Jurkat, Clone E6-1 (cell line): ENCODE data around the gene CLIC5.
"Not testable (repeated sequence)": the region's sequence is repeated elsewhere in the genome, so short reads cannot be mapped to it uniquely, and the experiment has no call there.

ENCODE experiments used
- DNase-seq: peaks from one replicate; pipeline ENCODE4 v3.0.0-alpha.2; 2011; ENCODE audit warnings: low read depth, low spot score
- H3K4me3 ChIP-seq: 2 replicates; pipeline ENCODE4 v1.5.1; 2011; ENCODE audit warnings: mild to moderate bottlenecking, low read length, control low read depth, moderate library complexity

CLIC5 gene

DNA sequence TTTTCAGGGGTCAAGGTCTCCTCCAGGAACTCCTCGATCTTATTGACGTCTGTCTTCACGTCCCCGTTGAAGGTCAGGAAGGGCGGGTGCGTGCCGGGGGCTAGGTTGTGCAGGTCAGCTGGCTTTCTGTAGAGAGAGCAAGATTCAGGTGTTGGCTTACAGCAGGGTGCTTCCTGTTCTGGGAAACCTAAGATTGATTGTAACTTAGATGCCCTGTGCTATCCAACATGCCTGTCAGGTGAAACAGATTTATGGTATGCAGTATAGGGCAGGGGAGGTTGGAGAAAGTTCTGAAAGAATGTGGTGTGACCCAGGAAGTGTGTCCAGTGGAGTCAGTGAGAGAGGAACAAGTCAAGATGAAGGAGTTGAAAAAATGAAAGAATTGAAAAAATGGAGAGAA, 66.4 kb downstream of the CLIC5 start:
- no peak for DNase-seq
- no peak overlapping the region for H3K4me3 ChIP-seq

DNA sequence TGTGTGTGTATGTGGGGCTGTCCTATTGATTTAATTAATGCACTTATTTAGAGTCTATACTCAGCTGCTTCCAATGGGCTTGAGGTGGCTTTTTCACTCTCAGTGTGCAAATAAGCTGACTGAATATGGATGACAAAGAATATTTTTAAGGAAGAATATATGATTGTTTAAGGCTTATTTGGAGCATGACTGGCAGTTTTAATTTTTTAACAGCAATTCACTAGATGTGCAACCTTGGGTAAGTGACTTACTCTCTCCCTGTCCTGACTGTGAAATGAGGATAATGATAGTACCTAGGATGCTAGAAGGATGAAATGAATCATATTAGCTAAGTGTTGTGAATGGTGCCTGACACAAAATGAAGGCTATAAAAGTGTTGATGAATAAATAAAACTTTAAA, 67.9 kb downstream of the CLIC5 start:
- H3K4me3 ChIP-seq = no peak overlapping the region
- no peak for DNase-seq

DNA sequence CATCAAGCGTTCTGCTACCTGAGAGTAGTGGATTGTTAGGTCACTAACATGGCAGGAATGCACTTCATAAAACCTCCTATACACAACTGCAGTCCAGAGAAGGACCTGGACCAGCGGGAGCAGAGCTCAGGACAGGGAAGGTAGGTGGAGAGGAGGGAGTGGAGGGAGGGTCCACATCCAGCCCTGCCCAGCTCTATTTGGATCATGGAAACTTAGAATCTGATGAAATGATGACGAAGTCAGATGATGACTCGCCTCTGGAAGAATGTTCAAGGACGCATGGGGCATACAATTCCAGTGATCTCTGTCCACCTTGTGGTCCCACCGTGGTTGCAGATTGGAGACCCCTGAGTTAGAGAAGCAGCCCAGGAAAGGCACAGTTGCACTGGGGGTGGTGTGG, 68.8 kb downstream of the CLIC5 start:
- DNase-seq = no peak
- no peak overlapping the region for H3K4me3 ChIP-seq

DNA sequence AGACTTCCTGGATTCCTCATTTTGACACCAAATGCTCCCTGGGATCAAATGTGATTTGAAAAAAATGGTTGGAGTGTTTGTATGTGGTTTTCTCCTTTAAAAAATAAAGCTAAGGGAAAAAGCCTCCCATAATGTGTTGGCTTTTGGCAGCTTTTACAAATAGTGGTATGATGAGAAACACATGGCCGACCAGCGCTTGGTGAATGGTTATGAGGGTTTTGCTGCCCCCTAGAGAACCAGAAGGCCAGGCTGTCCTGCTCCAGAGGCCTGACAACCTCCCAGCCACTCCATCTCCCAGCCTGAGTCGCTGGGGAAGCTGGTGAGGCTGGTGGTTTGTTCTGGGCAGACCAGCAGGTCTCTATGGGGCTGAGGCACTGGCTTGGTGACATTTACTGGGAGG, 69.3 kb downstream of the CLIC5 start:
- no peak for DNase-seq

DNA sequence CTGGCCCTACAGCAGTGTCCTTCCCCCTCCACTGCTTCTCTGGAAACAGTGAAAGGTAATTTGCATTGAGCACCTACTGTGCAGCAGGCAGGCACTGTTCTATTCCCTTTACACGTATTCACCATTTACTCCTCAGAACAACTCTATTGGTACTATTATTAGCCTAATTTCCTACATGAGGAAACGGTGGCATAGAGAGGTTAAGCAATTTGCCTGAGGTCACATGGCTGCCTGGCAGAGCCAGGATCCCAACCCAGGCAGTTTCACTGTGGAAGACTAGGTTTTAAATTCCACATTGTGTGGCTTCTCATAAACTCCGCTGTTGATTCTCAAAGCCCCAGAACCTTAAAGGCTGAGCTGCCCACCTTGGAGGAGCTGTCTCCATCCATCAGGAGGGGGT, 72.7 kb downstream of the CLIC5 start:
- H3K4me3 ChIP-seq = no peak overlapping the region
- no peak for DNase-seq

More for the DNA sequence above, 69.3 kb downstream of the CLIC5 start:
- H3K4me3 ChIP-seq = no peak overlapping the region

DNA sequence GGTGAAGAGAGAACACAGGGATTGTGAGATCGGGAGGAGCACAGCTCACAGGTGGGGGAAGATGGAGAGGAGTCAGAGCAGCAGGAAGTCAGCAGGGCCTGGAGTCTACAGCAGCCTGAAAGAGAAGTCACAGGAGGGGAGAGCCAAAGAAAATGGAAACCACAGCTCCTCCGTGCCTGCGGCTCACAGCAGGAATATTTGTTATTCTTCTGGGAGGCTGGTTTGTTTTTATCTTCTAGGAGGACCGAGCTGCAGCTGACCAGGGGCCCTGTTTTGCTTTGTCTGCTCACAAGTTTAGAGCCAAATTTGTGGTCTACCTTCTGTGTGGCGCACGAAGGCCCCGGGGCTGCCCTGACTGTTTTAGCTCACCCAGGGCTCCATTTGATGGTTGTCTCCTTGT, 81.8 kb downstream of the CLIC5 start:
- DNase-seq = no peak
- no peak overlapping the region for H3K4me3 ChIP-seq

DNA sequence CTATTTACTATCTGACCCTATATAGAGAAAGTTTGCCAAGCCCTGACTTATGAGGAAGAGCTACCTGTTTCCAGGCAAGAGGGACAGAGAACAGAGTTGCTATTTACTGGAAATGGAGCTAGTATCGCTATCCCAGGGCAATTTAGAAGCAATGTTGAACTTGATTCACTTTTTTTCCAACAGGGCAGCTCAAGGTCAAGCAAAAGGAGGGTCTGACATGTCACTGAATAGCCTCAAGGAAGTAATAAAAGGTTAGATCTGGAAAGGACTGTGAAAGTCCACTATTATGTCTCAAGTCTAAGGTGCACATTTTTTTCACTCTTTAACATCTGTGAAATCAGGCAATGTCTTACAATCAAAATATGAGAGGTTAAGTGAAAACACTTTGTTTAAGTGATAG, 84.4 kb downstream of the CLIC5 start:
- no peak for DNase-seq
- no peak overlapping the region for H3K4me3 ChIP-seq

DNA sequence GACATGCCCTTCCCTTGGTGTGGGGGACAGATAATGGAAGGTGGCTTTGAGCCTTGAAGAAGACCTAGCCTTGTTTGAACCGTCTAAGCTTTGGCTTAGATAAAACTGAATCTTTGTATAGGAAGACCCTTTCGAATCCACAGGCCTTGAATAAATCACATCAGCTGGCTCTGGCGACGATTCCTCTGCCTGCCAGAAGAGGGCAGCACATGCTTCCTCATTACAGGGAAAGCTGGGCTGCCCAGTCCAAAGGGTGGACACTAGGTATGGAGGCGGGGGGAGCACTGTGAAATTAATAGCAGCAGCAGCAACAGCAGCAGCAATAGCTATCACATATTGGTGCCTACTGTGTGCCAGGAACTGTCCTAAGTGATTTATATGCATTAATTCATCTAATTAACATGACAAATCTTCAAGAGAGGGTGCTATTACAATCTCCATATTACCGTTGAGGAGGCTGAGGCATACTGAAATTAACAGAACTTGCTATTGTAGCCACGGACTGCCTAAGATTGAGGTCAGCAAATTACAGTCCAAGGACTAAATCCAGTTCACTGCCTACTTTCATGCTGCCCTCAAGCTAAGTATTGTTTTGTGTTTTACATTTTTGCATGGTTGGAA, 85.1 kb downstream of the CLIC5 start:
- DNase-seq = peak; percentile 34
- H3K4me3 ChIP-seq = no peak overlapping the region

DNA sequence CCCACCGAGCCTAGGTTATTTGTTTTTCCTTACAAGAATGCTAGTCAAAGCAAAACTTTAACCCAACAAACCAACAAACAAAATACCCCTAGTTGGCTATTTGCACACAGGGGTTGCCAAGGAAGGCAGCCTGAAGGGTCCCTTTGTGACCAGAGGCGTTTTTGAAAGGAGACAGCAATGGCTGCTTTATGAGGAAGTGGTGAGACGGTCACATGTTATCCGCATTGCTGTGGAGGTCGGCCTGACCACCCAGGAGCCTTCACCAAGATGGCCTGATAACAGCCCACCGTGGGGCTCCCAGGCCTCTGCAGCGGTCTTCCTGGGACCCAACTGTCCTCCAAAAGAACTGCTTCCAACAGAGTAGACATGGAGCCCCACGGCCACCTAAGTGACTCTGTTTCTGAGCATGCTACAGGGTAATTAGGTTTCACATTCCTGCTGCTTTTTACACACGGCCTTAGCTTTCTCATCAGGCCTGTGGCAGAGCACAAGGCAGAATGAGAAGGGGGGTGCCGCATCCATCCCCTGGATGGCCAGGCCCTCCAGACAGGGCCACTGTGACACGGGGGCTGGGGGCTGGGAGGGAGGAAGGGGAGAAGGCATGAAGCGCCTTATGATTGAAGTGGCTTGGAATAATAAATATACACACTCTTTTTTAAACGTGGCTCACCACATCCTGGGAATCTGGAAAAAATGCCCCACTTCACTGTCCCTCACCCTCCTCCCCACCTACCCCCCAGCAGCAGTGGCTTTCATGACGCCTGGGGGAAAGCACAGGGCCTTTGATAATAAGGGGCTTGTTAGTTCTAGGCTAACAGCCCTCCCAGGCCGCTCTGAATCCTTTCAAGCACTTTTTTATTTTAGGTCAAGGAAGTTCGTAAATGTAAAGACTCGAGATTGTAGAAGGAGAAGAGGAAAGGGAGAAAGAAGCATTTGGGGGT, 86.0 kb downstream of the CLIC5 start:
- no peak for DNase-seq
- no peak overlapping the region for H3K4me3 ChIP-seq

DNA sequence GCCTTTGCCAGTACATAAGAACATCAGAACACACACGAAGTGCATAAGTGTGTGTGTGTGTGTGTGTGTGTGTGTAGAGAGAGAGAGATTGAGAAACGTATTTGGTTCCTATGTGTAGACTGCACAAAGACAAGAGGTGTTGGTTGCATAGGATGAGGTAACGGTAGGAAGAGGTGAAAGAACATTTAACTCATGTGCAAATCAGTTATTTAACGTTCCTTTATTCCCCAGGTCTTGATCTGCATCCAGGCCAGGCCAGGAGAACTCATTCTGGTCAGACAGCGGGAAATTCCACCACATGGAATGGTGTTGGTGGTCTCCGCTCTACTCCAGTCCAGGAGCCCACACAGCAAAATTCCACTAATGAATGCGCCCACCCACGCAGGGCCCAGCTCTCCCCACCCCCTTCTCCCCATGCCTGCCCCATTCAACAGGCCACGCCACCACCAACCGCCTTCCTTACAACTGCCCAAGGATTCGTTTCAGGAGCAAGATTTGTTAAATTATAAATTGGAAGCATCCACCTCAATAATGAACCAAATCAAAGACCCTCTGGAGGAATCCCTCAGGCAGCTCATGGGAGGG, 86.8 kb downstream of the CLIC5 start:
- no peak for DNase-seq
- no peak overlapping the region for H3K4me3 ChIP-seq

DNA sequence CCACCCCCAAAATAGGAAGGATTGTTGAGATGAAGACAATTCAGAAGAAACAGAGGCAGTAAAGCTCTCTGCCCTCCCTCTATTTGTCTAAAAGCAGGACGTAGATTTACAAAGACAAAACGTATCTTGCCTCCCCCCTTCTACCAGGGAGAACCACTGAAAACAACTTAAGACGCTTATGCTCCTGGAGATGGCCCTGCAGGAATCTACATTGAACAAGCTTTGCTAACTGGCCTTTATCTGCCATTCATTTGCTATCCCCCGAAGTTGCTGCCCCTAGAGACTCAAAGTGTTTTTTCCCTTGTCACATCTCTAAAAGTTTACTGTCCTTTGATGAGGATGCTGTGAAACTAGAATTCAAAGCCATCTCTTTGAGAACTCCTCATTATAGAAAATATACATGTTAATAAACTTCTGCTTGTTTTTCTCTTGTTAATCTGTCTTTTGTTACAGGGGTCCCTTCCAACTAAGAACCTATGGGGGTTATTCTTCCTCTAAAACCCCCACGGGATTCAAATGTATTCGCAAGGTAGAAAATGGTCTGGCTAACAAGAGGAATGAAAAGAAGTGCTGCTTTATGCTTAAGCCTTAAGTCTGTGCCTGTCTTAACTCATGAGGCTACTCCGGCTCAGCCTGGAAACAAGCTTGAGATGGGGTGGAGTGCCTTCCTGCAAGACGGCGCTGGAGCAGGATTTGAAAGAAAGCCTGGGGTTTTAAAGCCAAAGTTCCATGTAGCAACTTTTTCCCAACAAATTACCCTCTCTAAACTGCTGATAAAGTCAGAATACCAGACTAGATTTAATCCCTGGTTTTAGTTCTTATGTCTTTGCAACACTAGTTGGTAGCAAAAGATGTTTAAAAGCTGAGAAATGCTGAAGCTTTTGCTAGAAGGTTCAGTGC, 88.0 kb downstream of the CLIC5 start:
- H3K4me3 ChIP-seq = no peak overlapping the region
- DNase-seq = no peak

DNA sequence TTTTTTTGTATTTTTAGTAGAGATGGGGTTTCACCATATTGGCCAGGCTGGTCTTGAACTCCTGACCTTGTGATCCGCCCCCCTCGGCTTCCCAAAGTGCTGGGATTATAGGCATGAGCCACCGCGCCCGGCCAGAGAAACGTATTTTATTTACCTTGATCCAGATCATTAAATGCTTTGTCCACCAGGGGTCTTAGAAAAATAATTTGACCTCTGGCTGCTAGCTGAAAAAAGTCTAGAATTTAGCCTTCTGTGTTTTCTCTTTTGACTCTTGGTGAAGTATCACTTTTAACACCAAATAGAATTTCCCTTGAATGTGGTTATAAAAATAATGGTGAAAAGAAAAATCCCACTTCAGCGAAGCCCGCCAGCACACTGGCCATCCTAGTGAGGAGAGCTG, 89.2 kb downstream of the CLIC5 start:
- H3K4me3 ChIP-seq, DNase-seq: not testable (repeated sequence)

DNA sequence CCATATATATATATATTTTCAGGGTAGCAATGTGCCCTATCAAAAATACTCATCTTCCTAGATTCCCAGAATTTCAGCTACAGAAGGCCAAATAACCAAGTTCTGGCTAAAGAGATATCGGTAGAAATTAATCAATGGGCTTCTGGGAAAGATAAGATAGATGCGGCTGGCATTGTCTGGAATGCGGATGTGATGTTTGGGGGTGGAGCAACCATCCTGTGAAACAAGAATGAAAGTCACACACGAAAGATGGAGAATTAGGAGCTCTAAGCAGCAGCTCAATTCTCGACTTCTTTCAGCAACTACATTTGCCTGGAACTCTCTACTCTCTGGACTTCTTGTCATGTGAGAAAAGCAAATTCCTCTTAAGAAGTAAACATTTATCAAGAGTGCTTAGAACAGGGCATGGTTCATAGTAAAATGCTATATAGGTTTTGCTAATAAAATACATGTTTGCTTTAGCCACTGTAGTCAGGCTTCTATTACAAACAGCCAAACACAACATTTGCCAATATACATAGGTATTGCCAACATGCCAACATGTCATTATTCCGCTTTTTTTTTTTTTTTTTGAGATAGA, 90.8 kb downstream of the CLIC5 start:
- no peak for DNase-seq
- H3K4me3 ChIP-seq = no peak overlapping the region

DNA sequence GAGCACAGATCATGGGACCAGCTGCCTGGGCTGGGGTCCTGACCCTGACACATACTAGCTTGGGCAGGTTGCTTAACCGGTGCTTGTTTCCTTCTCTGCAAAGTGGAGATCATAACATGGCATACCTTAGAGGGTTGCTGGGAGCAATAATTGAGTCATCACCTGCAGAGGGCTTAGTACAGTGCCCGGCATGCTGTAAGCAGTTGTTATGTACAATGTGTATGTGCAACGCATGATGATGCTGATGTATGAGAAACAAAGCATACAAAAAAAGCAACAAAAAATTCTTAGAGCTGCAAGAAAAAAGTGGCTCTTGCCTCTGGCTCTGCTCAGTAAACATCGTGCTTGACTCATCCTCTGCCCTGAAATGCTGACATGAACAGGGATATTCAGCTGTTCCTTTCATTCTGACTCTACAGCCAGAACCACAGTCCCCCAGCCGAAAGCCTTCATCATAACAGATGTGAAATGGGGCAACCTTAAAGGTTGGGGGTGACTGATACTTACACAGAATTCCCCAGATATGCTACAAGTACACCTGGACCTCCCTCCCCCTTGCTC, 91.7 kb downstream of the CLIC5 start:
- DNase-seq = no peak
- no peak overlapping the region for H3K4me3 ChIP-seq

DNA sequence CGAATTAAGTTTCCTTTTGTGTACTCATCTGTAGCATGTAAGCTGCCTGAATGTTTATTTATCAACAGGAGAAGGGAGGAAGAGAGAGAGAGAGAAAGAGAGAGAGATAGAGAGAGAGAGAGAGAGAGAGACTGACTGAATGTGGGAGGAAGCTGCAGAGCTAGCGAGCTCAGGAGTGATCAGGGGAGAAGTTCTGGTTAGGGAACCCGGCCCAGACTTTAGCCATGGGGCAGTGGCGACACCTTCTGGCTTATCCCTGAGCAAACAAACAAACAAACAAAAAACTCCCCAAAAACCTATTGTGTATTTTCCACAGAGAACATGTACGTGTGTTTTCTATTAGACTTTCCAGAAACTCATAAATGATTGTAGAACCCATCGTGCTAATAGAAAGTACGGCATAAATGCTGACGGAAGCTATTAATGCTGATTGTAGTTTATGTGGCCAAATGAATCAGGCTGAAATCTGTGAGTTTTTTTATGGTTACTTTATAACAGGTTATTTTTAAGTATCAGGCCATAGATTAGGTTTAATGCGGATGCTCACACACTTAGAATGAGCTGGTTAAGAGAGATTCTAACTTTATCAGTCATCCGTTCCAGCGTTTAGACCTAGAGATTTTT, 92.8 kb downstream of the CLIC5 start:
- no peak overlapping the region for H3K4me3 ChIP-seq
- peak; percentile 33 for DNase-seq

DNA sequence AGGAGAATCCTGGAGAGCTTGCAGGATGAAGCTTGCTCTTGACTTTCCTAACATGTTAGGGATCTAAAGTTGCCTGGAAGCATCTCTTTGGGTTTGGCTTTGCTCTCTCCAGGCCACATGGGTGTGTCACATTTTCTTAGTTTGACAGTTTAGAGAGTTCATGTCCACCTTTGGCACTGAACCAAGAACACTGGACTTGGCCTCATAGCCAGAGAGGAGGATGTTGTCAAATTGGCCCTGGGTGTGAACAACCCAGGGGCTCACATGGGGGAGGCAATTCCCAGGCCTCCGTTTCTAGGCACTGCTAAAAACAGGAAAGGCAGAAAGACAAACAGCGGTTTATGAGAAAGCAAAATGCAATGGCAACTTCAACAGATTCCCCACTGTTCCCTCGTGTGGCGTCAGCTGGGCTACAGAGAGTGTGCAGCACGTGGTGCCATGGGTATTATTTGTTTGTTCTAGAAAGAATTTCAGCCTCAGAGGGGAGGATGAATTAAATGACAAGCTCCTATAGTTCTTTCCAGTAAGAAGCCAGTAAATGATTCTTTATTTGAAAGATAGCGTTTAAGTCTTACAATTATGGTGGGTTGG, 93.9 kb downstream of the CLIC5 start:
- H3K4me3 ChIP-seq = no peak overlapping the region
- DNase-seq = no peak

DNA sequence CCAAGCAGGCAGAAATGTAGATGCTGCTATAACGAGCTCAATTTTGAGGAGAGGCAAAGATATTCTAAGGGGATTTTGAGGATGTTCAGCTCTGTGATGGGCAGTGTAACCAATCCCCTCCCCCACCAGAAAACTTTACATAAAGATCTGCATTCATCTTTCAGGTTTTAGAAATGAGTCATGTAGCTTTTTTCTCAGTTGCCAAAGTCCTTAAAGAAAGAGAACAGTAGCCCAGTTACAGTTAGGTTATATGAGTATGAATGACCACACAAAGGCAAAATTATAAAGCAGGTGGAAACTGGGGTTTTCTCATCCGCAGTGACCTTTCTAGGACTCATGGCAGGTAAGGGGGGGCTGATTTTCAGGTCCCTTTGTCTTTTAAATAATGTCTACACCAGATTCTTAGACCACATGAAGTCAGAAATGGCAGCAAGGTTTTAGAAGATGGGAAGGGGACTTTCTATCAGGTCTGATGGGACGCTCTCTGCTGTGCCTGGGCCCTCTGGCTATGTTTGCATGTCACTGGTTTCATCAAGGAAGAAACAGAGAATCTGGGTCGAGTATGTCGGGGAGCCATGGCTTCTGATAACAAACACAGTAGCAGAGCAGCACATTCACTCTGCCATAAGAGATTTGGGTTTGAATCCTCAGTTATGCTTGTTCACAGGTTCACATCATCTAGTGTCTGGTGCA, 94.7 kb downstream of the CLIC5 start:
- no peak overlapping the region for H3K4me3 ChIP-seq
- DNase-seq = no peak
